ENCODE measurements around the gene VIPR1.
A peak's percentile ranks its signal among the peaks of the same experiment; 100 is the strongest.
"Not testable (repeated sequence)": the region's sequence is repeated elsewhere in the genome, so short reads cannot be mapped to it uniquely, and the experiment has no call there.

VIPR1 gene

DNA sequence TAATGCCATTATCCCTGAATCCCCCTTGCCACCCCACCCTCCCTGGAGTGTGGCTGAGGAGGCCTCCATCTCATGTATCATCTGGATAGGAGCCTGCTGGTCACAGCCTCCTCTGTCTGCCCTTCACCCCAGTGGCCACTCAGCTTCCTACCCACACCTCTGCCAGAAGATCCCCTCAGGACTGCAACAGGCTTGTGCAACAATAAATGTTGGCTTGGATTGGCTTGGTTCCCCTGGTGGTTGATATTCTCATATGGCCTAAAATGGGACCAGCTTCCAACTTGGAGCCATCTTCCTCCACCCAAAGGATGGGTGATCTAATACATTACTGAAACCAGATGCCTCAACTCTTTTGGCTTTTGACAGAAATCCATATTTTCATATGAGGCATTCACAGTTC, 34.9 kb downstream of the VIPR1 start:
- DNase-seq = no peak

- DNase-seq = no peak
Observed at GRCh38 chr3:42539871-42540714, 37.6 kb downstream of the VIPR1 start.

- no peak for DNase-seq
Observed at GRCh38 chr3:42541079-42541478, 38.6 kb downstream of the VIPR1 start.

DNA sequence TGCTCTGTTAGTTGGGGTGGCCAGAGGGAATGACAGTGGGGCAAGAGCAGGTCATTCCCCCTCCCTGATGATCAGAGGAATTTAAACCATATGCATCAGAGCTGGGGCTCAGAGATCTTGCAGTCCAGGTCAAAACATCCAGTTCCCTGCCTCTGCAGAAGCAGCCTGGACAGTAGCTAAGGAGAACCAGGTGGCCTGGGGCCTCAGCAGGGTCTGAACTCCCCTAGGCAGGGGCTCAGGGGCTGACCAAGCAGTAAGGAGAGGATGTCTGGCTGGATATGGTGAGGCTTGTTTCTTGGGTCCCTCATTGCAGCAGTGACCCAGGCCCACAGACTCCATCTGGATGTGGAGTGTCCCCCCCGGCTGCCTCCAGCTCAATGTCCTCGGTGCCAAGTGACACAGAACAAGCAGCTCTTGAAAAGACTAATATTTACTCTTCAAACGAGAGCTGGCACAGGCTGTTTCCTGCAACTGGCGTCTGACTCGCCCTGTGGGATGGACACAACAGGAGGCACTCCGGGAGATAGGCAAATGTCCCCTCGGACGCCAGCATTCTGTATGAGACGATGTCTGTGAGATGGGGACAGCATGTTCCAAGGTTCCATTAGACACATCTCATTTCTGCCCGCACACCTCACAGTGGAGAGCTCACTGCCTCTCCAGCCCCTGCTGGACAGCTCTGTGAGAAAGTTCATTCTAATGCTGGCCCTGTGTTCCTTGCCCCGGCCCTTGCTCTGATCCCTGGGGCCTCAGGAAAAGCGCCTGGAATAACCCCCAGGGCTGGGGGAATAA, 42.2 kb downstream of the VIPR1 start:
- DNase-seq = peak; percentile 63

DNA sequence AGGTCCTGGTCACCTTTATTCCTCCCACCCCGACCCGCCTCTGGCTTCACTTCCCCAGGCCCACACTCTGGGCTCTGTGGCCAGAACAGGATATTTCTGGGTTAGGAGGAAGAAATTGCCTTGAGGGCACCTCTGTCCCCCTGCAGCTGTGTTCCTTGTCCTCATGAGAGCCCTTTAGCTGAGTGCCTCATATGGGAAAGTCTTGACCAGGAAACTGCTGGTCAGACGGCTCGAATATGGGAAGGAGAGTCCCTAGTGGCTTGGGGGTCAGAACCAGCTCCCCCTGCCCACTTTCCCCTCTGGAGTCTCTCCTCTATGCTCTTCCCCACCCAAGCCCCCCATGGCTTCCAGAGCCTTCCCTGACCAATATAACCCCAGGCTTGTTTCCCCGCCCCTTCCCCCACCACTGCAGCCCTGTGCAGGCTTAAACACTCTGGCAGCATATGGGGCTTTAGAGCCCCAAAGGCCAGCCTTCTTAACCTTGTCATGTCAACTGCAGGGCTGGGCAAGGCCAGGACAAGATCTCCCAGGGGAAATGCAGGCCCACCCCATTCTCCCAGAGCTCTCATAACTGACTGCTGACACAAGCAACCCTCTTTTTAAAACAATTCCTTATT, 42.9 kb downstream of the VIPR1 start:
- DNase-seq = no peak

DNA sequence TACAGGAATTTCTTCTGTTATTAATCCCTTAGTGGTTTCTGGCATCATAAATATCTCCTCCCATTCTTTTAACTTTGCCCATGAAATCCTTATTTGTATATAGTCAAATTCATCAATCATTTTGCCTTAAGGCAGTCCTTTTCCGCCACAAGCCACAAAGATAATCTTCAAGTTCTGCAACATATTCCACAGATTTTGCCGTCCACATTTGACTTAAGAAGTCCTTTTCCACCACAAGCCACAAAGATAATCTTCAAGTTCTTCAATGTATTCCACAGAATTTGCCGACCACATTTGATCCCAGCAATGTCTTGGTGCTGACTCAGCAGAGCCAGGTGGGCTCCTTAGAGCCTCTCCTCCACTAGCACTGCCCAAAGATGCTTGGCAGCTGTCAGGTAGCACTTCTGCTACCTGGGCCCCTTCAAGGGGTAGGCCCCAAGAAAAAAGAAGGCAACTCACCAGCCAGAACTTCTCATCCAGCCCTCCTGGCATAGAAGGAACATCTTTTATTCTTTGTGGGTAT, 44.3 kb downstream of the VIPR1 start:
- DNase-seq = no peak

DNA sequence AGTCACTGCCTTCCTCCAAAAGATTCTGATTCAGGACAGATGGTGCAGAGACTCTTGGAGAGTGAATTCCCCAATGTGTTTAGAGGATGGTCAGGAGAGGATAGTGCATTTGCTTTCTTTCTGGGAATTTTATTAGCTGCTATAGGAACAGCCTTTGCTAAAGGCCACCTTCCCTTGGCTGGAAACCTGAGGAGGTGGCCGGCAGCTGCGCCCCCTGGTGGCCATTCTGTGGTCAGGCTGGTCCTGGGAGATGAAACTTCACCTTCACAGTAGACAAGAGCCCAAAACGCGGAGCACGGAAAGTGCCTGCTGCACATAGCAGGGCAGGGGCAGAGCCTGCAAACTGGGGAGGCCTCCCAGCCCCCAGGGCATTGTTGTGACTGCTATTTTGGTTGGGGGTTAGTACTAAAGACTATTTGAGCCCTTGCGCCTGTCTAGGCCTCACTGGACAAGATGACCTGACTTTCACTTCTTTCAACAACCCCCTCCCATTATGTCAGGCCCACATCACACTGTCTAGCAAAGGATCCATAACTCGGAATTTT, 45.0 kb downstream of the VIPR1 start:
- peak; percentile 8 for DNase-seq

DNA sequence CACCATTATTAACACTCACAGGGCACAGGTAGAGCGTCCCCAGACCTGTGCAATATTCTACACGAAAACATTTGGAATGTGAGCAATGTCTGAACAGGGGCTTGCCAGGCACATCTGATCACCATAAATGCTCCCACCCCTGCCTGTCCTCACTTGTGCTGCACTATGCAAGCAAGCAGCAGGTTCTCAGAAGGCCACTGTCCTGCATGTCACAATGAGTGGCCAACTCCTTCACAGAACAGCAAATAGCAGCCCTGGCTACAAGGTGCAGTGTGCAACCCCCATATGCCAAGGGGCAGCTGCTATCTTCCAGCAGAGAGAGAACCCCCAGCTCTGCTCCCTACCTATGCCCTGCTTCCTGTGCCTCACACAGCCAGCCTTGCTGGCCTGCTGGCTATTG, 46.7 kb downstream of the VIPR1 start:
- no peak for DNase-seq

DNA sequence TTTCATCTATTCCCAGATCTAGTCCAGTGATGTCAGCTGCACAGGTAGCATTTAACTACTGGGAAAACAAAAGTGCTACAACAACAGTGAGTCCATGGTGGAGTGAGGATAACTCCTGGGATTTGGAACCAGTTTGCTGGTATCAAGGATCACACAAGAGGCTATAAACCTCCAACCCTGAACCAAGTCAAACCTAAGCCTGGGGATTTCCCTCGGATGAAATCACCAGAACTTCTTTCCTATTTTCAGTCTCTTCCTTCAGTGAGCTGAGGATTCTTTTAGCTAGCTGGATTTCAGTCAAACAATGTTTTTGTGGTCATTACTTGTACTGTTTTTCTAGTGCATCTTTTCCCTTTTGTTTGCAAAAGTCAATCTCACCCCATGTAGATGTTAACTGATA, 47.8 kb downstream of the VIPR1 start:
- no peak for DNase-seq

- DNase-seq = no peak
Observed at GRCh38 chr3:42552830-42553229, 50.4 kb downstream of the VIPR1 start.

DNA sequence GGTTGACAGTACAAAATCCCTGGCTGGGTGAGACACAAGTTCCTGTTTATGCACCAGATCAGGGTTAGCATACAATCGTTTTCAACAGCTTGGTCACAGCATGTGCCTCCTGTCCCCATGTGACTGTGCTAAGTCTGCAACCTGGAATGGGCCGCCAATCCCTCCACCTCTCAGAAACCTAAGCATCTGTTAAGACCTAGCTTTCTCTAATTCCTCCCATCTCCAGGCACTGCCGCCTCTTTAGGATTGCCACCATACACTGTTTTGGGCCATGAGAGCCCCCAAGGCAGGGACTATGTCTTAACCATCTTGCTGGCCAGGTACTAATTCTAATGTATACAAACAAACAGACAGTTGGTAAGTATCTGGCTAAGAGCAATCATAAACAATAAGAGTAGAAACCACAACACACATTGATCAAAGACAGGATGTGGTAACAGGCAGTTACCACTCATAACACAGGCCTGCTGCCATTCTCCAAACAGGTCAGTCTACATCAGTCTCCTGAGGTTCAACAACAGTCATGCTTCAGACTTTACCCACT, 53.7 kb downstream of the VIPR1 start:
- no peak for DNase-seq

DNA sequence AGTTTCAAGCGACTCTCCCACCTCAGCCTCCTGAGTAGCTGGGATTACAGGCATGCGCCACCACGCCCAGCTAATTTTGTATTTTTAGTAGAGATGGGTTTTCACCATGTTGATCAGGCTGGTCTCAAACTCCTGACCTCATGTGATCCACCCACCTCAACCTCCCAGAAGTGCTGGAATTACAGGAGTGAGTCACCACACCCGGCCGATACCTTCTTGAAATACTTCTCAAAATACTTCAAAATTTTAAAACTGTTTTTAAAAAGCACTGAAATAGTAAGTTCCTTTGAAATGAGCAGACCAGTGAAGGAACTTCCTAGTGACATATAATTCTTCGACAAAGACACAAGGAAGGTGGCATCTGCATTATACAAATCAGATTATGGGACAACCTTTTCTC, 54.4 kb downstream of the VIPR1 start:
- DNase-seq = not testable (repeated sequence)

DNA sequence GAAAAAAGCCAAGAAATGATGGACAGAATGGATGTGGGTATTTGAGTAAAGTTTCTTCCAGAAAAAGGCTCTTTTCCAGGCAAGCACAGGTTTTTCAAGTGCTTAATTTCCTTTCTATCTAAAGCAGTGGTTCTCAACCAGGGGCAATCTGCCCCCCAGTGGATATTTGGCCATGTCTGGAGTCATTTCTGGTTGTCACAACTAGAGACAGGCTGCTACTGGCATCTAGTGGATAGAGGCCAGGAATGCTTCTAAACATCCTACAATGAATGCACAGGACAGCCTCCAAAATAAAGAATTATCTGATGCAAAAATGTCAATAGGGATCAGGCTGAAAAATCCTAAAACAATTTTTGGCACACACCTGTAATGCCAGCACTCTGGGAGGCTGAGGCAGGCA, 55.4 kb downstream of the VIPR1 start:
- DNase-seq = no peak

- DNase-seq = no peak
Observed at GRCh38 chr3:42562047-42562907, 59.8 kb downstream of the VIPR1 start.

- DNase-seq = no peak
Observed at GRCh38 chr3:42569593-42570142, 67.2 kb downstream of the VIPR1 start.

DNA sequence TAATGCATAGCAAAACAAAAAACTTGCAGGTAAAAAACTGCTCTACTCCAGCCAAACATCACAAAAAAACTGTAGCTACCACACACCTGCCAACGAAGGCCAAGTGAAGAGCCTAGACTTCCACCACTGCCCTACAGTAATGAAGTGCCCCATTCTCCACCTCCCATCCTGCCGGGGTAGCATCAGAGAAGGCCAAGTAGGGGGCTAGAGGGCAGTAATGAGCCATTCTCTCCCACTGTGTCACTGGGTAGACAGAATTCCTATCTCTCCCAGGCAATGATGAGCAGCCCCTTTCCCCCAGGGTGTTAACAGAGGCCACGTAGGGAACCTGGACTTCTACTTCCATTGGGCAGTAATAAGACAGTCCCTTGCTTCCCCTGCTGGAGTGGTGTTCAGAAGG, 69.8 kb downstream of the VIPR1 start:
- DNase-seq = no peak

GRCh38 chr3:42575137-42575741, 72.8 kb downstream of the VIPR1 start:
- no peak for DNase-seq

- DNase-seq = no peak
Observed at GRCh38 chr3:42578054-42578453, 75.6 kb downstream of the VIPR1 start.

DNA sequence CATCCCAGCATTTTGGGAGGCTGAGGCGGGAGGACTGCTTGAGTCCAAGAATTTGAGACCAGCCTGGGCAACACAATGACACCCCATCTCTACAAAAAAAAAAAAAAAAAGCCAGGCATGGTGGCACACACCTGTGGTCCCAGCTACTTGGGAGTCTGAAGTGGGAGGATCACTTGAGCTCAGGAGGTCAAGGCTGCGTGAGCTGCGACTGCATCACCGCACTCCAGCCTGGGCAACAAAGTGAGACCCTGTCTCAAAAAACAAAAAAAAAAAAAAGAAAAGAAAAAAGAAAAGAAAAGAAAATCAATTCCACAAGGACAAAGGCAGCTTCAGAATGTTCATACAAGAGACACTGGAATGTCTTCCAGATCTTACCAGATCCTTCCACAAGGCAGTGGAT, 76.9 kb downstream of the VIPR1 start:
- DNase-seq = not testable (repeated sequence)

DNA sequence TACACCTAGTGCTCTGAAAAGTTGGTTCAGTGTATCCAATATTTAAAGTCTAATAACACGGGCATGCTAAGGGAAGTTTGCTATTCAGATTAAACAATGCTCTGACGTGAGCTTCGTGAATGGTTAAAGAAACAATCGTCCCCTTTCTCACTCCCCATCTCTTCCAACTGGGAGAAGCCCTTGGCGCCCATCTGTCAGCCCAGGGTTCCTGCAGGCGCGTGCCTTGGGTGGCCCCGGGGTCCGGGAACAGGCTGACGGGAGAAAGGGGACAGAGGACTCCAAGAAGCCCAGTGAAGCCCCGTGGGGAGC, 78.9 kb downstream of the VIPR1 start:
- DNase-seq = no peak

DNA sequence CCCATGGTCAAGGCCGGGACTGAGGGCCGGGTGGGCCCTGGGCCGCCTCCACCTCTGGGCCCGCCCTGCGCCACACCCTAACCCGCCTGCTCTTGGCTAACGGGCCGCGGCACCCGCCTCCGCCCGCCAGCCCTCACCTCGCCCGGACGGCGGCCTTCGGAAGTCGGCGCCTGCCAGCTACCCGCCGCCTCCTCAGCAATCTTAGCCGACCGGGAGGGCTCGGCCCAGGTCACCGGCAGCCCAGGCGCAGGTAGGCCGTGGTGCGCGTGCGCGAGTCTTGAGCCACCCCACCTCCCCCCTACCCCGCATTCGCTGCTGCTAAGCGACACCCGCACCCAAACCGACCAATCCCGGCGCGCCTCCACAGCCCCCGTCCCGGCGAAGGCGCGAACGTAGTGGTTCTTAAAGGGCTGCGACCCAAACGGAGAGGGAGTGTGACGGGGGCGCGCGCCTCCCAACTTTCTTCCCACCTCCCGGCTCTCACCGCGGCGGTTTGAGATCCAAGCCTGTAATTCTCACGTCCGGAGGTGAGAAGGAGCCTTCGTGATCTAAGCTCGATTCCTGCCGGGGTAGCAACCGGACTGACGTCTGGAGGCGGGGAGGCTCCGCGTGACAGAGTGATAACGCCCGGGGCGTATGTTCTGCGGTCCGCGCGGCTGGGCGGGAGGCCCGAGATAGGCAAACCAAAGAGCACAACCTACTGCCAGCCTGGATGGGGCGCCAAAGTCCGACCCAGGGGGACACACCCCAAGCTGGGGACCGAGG, 79.4 kb downstream of the VIPR1 start, which contains the start of gene SEC22C:
SEC22C (minus strand) TSS at position 259 of the 765 bp plus-strand sequence. CDS start 12,921 bp downstream, outside the sequence.
- DNase-seq = peak; percentile 56
